GM19463 (cell line): ENCODE measurements around the gene HCAR3.
"Not testable (repeated sequence)": the region's sequence is repeated elsewhere in the genome, so short reads cannot be mapped to it uniquely, and the experiment has no call there.

Experiments used
- ATAC-seq: cut with Tn5 transposase; IDR thresholded peaks from one replicate; pipeline ENCODE4 v1.9.1; 2021; ENCODE audit warnings: mild to moderate bottlenecking, moderate library complexity; ENCODE audit not compliant: unreplicated experiment

Gene HCAR3

GRCh38 chr12:122676015-122676414 lies 40.6 kb downstream of the HCAR3 start:
- not testable (repeated sequence) for ATAC-seq

- ATAC-seq, result no peak
Observed at GRCh38 chr12:122672515-122672914, 44.1 kb downstream of the HCAR3 start.

GRCh38 chr12:122669397-122670070 lies 47.1 kb downstream of the HCAR3 start:
- no peak for ATAC-seq

- ATAC-seq, result no peak
Observed at GRCh38 chr12:122668268-122668667, 48.3 kb downstream of the HCAR3 start.

- no peak for ATAC-seq
Observed at GRCh38 chr12:122665759-122666158, 50.9 kb downstream of the HCAR3 start.

- ATAC-seq, result no peak
Observed at GRCh38 chr12:122665349-122665748, 51.3 kb downstream of the HCAR3 start.
